ENCODE results near the gene PDZD4.

Gene PDZD4

GRCh38 chrX:153783378-153784013 is 46.8 kb downstream of the PDZD4 start:
- DNase-seq, result no peak

GRCh38 chrX:153782871-153783270 is 47.5 kb downstream of the PDZD4 start:
- DNase-seq, result no peak

DNA sequence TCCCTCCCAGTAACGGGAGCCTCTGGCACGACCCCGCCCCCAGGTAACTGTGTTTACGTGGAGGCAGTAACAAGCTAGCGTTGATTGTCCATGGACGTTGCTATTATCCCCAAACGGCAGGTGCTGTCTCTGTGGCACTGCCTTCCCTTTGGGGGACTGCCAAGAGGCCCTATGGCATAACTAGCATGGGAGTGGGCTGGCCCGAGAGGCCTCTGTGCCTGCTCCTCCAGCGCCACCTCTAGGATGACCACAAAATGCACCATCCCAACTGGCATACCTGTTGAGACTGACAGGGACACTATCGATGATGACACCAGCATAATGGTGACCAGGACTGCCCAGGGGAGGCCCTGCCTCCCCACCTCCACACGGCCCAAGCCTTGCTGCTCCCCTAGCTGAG is 48.0 kb downstream of the PDZD4 start:
- no peak for DNase-seq

DNA sequence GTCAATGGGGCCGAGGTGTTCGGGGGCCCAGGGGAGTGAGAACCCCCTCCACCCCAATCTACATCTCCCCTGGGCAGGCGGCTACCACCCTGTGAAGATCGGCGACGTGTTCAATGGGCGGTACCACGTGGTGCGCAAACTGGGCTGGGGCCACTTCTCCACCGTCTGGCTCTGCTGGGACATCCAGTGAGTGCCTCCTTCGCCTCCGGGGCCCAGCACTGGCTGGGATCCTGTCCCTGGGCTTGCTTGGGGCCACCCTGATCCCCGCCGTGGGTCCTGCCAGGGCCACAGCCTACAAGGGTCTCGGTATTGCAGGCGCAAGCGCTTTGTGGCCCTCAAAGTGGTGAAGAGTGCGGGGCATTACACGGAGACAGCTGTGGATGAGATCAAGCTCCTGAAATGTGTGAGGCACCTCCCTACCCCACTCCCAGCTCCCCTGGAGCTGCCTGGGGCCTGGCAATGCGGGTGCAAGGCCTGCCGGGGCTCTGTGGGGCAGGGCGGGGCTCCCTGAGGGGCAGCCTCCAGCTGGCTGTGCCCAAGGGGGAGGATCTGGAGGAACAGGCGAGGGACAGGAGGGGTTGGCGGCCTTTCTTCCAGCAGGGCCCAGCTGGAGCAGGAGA is 48.8 kb downstream of the PDZD4 start:
- no peak for DNase-seq

- DNase-seq, result no peak
These were observed 49.5 kb downstream of the PDZD4 start, which contains the start of gene SRPK3 for GRCh38 chrX:153780678-153781427. Gene SRPK3 (plus strand): TSS chrX:153781041. CDS start chrX:153781087, 46 bp downstream.

DNA sequence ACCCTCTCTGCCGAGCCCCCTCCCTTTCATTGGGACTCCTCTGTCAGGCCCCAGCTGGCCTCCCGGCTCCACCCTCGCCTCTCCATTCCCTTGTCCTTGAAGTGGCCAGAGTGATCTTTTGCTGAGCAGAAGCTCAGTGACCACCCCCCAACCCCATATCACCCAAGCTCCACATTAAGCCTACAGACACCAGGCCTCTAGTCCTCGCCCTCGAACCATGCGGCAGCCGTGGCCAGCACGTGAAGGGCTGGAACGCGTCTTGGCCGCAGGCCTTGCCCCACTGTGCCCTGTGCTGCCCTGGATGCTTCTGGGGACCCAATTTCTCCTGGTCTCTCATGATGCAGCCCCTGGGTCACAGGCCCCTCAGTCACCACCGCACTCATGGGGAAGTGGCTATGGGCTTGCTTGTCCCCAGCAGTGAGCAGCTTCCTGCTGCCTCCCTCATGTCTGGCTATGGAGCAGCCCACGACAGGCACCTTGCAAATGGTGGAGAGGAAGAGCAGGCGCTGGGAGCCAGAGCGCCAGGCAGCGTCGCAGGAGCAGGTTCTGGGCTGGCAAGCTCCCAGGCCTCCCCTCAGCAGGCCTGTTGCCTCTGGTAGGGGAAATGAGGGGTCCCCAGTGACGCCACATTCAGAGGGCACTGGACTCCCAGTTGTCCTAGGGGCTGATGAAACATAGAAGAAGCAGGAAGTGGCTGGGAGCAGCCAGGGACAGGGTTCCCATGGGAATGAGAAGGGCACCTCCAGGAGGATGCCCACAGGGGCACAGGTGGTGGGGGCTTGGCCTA is 50.3 kb downstream of the PDZD4 start:
- DNase-seq, result no peak

DNA sequence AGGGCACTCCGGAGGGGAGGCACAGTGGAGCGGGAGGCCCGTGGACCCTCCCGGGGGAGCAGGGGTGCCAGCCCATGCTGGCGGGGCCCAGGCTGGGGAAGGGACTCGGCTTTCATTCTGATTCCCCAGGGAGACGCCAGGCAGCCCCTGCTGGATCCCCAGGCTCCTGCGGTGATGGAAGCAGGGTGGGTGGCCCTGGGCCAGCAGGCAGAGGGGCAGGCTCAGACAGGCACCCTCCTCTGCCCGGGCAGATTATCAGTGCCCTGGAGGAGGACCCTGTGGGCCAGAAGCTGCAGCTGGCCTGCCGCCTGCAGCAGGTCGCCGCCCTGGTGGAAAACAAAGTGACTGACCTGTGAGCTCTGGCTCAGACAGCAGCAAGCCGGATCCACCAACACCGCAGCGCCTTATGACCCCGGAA is 51.7 kb downstream of the PDZD4 start:
- DNase-seq, result no peak

DNA sequence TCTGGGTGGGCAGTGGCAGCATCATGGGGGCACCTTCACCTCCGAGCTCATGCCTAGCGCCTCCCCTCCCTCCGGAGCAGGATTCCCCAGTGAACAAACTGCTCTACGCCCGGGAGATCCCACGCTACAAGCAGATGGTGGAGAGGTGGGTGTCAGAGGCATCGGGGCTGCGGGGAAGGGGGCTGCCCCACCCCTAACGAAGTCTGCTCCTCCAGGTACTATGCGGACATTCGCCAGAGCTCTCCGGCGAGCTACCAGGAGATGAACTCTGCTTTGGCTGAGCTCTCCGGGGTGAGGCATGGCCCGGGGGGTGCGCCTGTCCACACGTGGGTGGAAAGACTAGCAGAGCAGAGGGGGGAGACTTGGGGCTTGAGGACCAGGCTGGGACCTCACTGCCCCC is 52.2 kb downstream of the PDZD4 start:
- no peak for DNase-seq

- no peak for DNase-seq
These were observed 52.9 kb downstream of the PDZD4 start for GRCh38 chrX:153777261-153778090.

GRCh38 chrX:153776611-153777045 is 53.7 kb downstream of the PDZD4 start:
- no peak for DNase-seq

- DNase-seq, result no peak
These were observed 54.2 kb downstream of the PDZD4 start for GRCh38 chrX:153776120-153776599.

- no peak for DNase-seq
These were observed 54.8 kb downstream of the PDZD4 start for GRCh38 chrX:153775293-153776119.

DNA sequence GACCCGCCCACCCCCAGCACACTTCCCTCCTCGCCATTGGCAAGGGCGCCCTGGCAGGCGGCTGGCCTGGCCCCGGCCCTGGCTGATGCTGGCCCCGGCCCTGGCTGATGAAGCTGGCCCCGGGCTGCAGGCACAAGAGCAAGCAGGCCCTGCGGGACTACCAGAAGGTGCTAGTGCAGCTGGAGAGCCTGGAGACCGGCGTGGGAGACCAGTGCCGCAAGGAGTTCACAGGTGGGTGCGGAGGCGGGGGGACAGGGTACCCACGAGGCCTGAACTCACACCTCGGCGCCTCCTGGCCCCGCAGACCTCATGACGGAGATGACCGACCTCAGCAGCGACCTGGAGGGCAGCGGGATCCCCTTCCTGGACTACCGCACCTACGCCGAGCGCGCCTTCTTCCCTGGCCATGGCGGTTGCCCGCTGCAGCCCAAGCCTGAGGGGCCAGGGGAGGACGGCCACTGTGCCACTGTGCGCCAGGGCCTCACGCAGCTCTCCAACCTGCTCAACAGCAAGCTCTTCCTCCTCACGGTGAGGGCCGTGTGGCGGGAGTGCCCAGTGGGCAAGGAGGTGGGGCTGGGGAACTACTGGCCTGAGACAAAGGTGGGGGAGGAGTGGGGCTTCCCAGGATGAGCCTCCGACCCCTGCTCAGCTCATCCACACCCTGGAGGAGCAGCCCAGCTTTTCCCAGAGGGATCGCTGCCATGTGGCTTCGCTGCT is 55.6 kb downstream of the PDZD4 start:
- DNase-seq, result no peak

- no peak for DNase-seq
These were observed 56.4 kb downstream of the PDZD4 start for GRCh38 chrX:153773741-153774575.

DNA sequence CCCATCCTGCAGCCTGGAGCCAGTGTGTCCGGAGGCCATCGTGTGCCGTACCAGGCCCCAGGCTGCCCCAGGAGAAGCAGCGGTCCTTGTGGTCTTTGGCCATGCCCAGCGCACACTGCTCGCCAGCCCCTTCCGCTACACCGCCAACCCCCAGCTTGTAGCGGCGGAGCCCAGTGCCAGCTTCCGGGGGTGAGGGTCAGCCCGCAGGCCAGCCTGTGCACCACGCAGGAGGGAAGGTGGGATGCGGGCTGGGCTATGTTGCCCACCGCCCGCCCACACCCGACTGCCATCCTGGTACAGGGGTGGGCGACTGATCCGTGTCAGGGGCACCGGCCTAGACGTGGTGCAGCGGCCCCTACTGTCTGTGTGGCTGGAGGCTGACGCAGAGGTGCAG is 57.1 kb downstream of the PDZD4 start:
- DNase-seq, result no peak

GRCh38 chrX:153772316-153773217 is 57.8 kb downstream of the PDZD4 start:
- DNase-seq, result no peak

- no peak for DNase-seq
These were observed 58.7 kb downstream of the PDZD4 start for GRCh38 chrX:153771415-153772315.
